Neural crest cell (in vitro differentiated cells): ENCODE results near the gene DBX1. TPM values are rescaled to one million over a fixed set of nuclear protein-coding genes. Genes with fewer than 3 reads are reported as not detected.
"Not testable (repeated sequence)": the region's sequence is repeated elsewhere in the genome, so short reads cannot be mapped to it uniquely, and the experiment has no call there.

ENCODE experiments used
- DNase-seq: peaks from one replicate; pipeline ENCODE4 v3.0.0; 2021; ENCODE audit warnings: low read depth, mixed read lengths, low spot score
- H3K27ac Mint-ChIP-seq: one replicate; pipeline ENCODE4 v1.8.0; 2021; ENCODE audit warnings: mild to moderate bottlenecking, mixed read lengths; ENCODE audit not compliant: unreplicated experiment
- H3K27me3 Mint-ChIP-seq: 2 replicates; pipeline ENCODE4 v1.8.0; 2021; ENCODE audit warnings: low read depth, mild to moderate bottlenecking, mixed read lengths
- H3K36me3 Mint-ChIP-seq: 2 replicates; pipeline ENCODE4 v1.8.0; 2021; ENCODE audit warnings: low read depth, mild to moderate bottlenecking, mixed read lengths
- H3K4me1 Mint-ChIP-seq: 2 replicates; pipeline ENCODE4 v1.8.0; 2021; ENCODE audit warnings: mixed read lengths
- H3K4me3 Mint-ChIP-seq: one replicate; pipeline ENCODE4 v1.8.0; 2021; ENCODE audit warnings: mild to moderate bottlenecking, mixed read lengths
- H3K9me3 Mint-ChIP-seq: 2 replicates; pipeline ENCODE4 v1.8.0; 2021; ENCODE audit warnings: mixed read lengths
- CTCF ChIP-seq: fragments of 200-600 bp; sonication (generic); conservative IDR thresholded peaks from 2 replicates; pipeline ENCODE4 v1.5.0; 2021; ENCODE audit warnings: antibody characterized with exemption, mild to moderate bottlenecking
- total RNA-seq: library from RNA; stranded (reverse); gene quantifications from 2 replicates; pipeline ENCODE4 v1.2.1, GENCODE V29; 2021

DBX1 gene
- total RNA-seq, 1 donor from 2014 or later: 29.6 TPM

- H3K4me3 Mint-ChIP-seq: no peak overlapping the region
- no peak overlapping the region for H3K27ac Mint-ChIP-seq
- peaks cover 82% of the 10 kb centered on the region for H3K27me3 Mint-ChIP-seq
- no peaks in the 10 kb centered on the region for H3K9me3 Mint-ChIP-seq
- H3K36me3 Mint-ChIP-seq: no peaks in the 10 kb centered on the region
- peaks cover 5% of the 10 kb centered on the region for H3K4me1 Mint-ChIP-seq
- DNase-seq: no peak
- no peak for TF ChIP-seq CTCF
These were observed 25.1 kb downstream of the DBX1 start for GRCh38 chr11:20134991-20135736.

- Mint-ChIP-seq H3K4me1 (peaks cover 5% of the 10 kb centered on the region), H3K36me3 (no peaks in the 10 kb centered on the region), H3K9me3 (no peaks in the 10 kb centered on the region), H3K27me3 (peaks cover 68% of the 10 kb centered on the region), H3K4me3 (no peak overlapping the region), H3K27ac (no peak overlapping the region)
- DNase-seq: no peak
- TF ChIP-seq CTCF: peak; percentile 7
These were observed 27.6 kb downstream of the DBX1 start for GRCh38 chr11:20132667-20133039.

DNA sequence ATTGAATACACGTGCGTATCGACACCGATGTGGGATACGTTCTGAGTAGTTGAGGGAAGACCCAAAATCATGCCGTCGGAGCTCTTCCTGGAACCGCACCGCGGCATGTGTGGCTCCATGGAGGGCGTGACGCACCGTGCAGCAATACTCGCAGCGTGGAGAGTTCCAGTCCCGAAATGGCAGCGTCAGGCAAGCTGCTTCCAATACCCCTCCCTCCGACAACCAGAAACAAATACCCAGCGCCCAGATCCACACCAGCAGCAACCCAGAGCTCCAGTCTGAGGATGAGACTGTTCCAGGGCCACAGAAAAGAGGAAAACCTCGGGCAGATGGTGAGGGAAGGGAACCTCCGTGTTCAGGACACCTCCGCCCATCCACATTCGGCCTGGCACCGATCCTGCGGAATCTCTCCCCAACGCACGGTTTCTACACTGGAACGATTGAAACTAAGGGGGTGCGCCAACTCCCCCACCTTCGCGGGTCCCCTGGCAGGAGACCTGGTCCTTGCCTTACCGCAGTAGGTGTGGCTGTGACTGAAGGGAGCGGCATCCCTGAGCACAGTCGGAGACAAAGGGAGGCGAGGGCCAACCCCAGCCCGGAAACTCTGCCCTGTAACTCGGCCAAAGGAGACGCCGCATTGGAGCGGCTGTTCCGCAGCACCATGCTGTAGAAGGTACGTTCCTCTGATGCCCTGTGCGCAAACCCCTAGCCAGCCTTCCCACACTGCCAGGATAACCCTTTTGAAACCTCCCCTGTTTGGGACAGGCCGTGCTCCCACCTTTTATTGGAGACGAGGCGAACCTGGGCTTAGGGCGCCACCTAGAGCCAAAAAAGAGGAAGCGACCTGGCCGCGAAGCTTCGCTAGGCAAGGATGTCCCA lies 28.2 kb downstream of the DBX1 start:
- peak overlapping the region; percentile 4 for H3K4me3 Mint-ChIP-seq
- peak; percentile 93 for TF ChIP-seq CTCF
- peaks cover 5% of the 10 kb centered on the region for H3K4me1 Mint-ChIP-seq
- peaks cover 65% of the 10 kb centered on the region for H3K27me3 Mint-ChIP-seq
- H3K27ac Mint-ChIP-seq: no peak overlapping the region
- no peaks in the 10 kb centered on the region for H3K9me3 Mint-ChIP-seq
- no peaks in the 10 kb centered on the region for H3K36me3 Mint-ChIP-seq
- DNase-seq: peak; percentile 67

DNA sequence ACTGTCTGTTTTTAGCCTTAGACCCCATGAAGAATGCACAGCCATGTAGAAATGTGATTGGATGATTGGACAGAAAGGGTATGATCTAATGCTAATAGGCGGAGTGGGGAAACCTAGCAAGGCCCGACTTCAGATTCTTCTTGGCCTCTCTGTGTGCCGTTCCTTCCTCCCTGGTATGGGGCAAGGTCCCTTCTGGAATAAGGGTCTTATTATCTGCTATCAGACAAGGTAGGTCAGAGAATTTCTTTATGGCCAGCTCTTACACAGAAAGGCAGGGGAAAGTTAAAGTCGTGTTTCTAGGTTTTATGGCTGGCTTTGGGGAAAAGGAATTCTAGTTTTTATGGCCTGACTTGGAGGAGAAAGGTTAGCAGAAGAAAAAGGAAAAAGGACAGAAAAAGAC lies 30.6 kb downstream of the DBX1 start:
- H3K27me3 Mint-ChIP-seq: peaks cover 45% of the 10 kb centered on the region
- peaks cover 5% of the 10 kb centered on the region for H3K4me1 Mint-ChIP-seq
- H3K9me3 Mint-ChIP-seq: no peaks in the 10 kb centered on the region
- no peak for DNase-seq
- H3K4me3 Mint-ChIP-seq: no peak overlapping the region
- TF ChIP-seq CTCF: no peak
- H3K36me3 Mint-ChIP-seq: no peaks in the 10 kb centered on the region
- no peak overlapping the region for H3K27ac Mint-ChIP-seq

GRCh38 chr11:20128528-20128825 lies 31.8 kb downstream of the DBX1 start:
- not testable (repeated sequence) for H3K27ac Mint-ChIP-seq, DNase-seq, H3K4me1 Mint-ChIP-seq, H3K36me3 Mint-ChIP-seq, H3K4me3 Mint-ChIP-seq, H3K9me3 Mint-ChIP-seq
- peaks cover 33% of the 10 kb centered on the region for H3K27me3 Mint-ChIP-seq
